Peyer's patch (tissue), 4 donors: ENCODE data around the gene CELSR1. TPM values are rescaled to one million over a fixed set of nuclear protein-coding genes. Genes with fewer than 3 reads are reported as not detected.

Experiments
- DNase-seq, 3 donors: peaks; one replicate each; pipeline ENCODE4 v3.0.0-alpha.2; 2017 to 2019
- H3K27ac ChIP-seq, 4 donors: fragments of 200-600 bp; sonication (generic); one replicate each; pipeline ENCODE4 v1.5.1; 2016 to 2019
- H3K27me3 ChIP-seq, 2 donors: fragments of 200-600 bp; sonication (generic); one replicate each; pipeline ENCODE4 v1.5.1; 2019
- H3K36me3 ChIP-seq, 3 donors: fragments of 200-600 bp; sonication (generic); one replicate each; pipeline ENCODE4 v1.5.1; 2016 to 2019
- H3K4me1 ChIP-seq, 4 donors: fragments of 200-600 bp; sonication (generic); one replicate each; pipeline ENCODE4 v1.5.1; 2016 to 2019
- H3K4me3 ChIP-seq, 4 donors: fragments of 200-600 bp; sonication (generic); 1 replicate in 3 of 4; 2 replicates in 1 of 4; pipeline ENCODE4 v1.5.1; 2016 to 2019; ENCODE audit warnings: mild to moderate bottlenecking in 1 of 4
- H3K9me3 ChIP-seq, 4 donors: fragments of 200-600 bp; sonication (generic); one replicate each; pipeline ENCODE4 v1.5.1; 2016 to 2019; ENCODE audit warnings: mild to moderate bottlenecking in 1 of 4
- POLR2A ChIP-seq, 2 donors: fragments of 450-650 bp; IDR thresholded peaks; one replicate each; pipeline ENCODE4 v1.5.1; 2017; ENCODE audit warnings: antibody characterized with exemption in 2 of 2, mild to moderate bottlenecking in 2 of 2, moderate library complexity in 2 of 2
- total RNA-seq, 4 donors: library from RNA; depleted of rRNA; stranded (reverse); fragments of >200 nt; gene quantifications; one replicate each; pipeline ENCODE4 v1.1.0, GENCODE V29; 2016
- TF ChIP-seq, protein P1 (sequence below), 6 experiments: fragments of 450-650 bp in 4 of 6; fragments of 200-600 bp in 2 of 6; sonication (generic) in 1 of 6; IDR thresholded peaks; one replicate each; pipeline ENCODE4 v1.5.1; 2017 to 2019; ENCODE audit warnings: antibody characterized with exemption in 6 of 6, mild to moderate bottlenecking in 3 of 6, moderate library complexity in 1 of 6

CELSR1 gene
- total RNA-seq, 4 donors from 2014 or later: 1.1 to 22.3 (median 1.5) TPM

DNA sequence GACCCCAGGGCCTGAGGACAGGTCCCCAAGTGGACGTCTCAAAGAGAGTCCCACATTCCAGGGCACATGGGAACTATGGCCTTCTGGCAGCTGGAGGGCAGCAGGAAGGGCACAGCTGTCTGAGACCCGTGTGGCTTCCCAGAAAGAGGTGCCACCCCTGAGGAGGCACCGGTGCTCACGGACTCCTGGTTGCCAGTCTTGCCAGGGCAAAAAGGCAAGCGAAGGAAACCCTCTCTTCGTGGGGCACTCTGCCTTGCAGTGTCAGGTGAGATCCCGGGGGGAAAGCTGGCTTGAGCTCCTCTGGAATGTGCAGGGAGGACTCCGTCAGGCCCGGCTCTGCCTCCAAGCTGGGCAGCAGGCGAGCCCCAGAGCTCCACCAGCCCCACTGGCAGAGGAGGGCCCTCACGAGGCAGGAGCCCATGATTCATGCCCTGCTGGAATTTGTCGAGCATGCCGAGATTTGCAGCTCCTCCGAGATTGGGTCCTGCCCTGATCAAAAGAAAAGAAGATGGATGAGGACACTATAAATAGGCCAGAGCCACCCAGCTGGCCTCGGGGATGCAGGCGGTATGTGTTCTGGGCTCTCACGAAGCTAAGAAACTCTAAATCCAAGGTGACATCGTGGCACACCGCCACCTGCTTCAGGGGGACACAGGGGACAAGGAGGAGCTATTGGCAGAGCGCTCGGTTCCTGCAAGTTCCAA is 9.9 kb upstream of the CELSR1 start:
- Histone ChIP-seq H3K27me3 (no peaks in the 10 kb centered on the region), H3K9me3 (no peaks in the 10 kb centered on the region), H3K36me3 (no peaks in the 10 kb centered on the region), H3K4me1 (peaks cover 0 to 26% (median 0%) of the 10 kb centered on the region in 4 donors), H3K4me3 (no peak overlapping the region), H3K27ac (peak overlapping the region in 3 of 4 donors; percentile 55 to 64 (median 55))
- peak in 1 of 3 donors; percentile 42 for DNase-seq
- no peak for TF ChIP-seq POLR2A (IDR thresholded peaks at IDR 0.05)

DNA sequence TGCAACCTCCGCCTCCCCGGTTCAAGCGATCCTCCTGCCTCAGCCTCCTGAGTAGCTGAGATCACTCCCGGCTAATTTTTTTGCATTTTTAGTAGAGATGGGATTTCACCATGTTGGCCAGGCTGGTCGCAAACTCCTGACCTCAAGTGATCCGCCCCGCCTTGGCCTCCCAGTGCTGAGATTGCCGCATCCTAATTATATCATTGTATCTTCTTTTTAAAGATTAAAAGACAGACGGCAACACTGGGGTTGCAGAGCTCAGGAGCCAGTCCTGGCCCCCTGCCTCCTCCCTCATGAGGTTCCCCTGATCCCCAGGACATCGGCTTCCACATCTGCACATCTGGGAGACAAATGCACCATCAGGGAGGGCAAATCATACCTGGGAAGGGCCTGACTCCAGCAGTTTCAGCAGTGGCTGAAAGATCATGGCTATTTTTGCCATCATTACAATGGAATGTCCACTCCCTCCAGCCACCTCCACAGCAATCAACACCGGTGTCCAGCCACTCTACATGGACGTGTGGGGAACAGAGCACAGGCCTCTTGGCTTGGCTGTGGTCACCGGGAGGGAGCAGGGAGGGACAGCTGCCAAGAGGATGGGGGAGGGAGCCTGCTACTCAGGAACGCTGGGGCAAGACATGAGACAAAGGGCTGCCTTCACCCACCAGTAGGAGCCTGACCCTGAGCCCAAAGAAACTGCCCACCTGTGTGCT is 9.2 kb upstream of the CELSR1 start:
- Histone ChIP-seq H3K9me3 (no peaks in the 10 kb centered on the region), H3K27me3 (no peaks in the 10 kb centered on the region), H3K27ac (peak overlapping the region in 2 of 4 donors; percentile 55 to 64), H3K4me3 (no peak overlapping the region), H3K36me3 (no peaks in the 10 kb centered on the region), H3K4me1 (peaks cover 0 to 26% (median 0%) of the 10 kb centered on the region in 4 donors)
- DNase-seq: peak in 1 of 3 donors; percentile 18
- no peak for TF ChIP-seq POLR2A (IDR thresholded peaks at IDR 0.05)
- TF ChIP-seq, protein P1, sequence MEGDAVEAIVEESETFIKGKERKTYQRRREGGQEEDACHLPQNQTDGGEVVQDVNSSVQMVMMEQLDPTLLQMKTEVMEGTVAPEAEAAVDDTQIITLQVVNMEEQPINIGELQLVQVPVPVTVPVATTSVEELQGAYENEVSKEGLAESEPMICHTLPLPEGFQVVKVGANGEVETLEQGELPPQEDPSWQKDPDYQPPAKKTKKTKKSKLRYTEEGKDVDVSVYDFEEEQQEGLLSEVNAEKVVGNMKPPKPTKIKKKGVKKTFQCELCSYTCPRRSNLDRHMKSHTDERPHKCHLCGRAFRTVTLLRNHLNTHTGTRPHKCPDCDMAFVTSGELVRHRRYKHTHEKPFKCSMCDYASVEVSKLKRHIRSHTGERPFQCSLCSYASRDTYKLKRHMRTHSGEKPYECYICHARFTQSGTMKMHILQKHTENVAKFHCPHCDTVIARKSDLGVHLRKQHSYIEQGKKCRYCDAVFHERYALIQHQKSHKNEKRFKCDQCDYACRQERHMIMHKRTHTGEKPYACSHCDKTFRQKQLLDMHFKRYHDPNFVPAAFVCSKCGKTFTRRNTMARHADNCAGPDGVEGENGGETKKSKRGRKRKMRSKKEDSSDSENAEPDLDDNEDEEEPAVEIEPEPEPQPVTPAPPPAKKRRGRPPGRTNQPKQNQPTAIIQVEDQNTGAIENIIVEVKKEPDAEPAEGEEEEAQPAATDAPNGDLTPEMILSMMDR (IDR thresholded peaks at IDR 0.05): no peak

DNA sequence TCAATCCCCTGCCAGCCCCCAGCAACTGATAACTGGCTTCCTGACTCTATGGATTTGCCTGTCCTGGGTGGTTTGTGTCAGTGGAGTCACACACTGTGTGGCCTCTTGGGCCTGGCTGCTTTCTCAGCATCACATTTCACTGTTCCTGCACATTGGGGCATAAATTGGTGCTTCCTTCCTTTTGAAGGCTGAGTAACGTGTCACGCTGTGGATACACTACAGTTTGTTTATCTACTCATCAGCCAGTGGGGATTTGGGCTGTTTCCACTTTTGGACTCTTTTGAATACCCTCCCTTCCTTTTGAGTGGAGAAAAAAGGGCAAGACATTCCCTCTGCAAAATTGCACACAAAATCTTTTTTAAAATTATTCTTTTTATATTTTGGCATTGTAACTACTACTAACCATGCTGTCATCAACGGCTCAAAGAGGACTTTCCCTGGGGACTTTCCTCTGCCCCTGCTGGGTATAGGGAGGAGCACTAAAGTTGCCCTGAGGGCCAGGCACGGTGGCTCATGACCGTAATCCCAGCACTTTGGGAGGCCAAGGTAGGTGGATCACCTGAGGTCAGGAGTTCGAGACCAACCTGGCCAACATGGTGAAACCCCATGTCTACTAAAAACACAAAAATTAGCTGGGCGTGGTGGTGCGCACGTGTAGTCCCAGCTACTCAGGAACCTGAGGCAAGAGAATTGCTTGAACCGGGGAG is 7.8 kb upstream of the CELSR1 start:
- no peak for TF ChIP-seq POLR2A (IDR thresholded peaks at IDR 0.05)
- TF ChIP-seq, protein P1 (IDR thresholded peaks at IDR 0.05): no peak
- H3K27me3 ChIP-seq: no peaks in the 10 kb centered on the region
- no peaks in the 10 kb centered on the region for H3K36me3 ChIP-seq
- DNase-seq: no peak
- H3K4me3 ChIP-seq: no peak overlapping the region
- peaks cover 0 to 26% (median 0%) of the 10 kb centered on the region in 4 donors for H3K4me1 ChIP-seq
- H3K27ac ChIP-seq: no peak overlapping the region
- H3K9me3 ChIP-seq: no peaks in the 10 kb centered on the region

DNA sequence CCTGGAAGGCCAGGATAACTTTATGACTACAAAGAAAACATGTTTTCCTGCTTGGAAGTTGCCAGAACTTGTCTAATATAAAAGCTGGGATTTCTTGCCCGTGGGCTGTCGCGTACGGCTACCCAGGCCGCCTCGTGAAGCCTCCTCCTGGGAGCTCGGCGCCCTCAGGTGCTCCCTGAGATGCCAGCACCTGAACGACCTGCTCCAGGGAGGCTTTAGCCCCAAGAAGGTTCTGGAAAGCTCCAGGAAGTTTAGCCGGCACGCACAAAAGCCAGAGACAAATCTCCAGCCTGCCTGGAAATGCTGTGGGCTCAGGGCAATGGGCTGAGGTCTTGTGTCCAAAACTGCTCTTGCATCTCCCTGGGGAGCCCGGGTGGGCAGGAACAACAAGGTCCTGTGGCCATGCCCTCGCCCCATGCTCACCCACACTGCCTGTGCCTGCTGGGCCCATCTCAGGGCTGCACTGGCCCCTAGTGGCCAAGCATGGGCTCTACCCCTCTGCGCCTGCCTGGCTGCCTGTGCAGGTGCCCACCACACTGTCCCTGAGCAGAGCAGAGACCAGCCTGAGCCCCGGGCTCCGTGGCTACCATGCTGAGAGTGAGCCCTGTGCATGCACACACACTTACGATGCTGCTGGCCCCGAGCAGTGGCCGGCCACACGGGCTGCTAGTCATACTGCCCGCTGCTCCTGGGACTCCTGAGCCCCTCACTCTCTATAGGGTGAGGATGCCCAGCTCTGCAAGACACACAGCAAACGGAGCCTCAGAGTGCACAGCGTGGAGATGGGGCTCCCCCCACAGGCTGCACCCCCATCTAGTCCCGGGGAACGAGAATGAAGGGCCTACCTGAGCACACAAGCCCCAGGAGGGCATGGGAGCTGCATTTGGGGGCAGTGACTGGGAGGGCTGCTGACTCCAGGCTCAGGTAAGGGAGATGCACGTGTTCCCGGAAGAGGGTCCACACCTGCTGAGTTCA is 4.9 kb upstream of the CELSR1 start:
- Histone ChIP-seq H3K27ac (no peak overlapping the region), H3K4me1 (peaks cover 0 to 28% (median 9%) of the 10 kb centered on the region in 4 donors)

DNA sequence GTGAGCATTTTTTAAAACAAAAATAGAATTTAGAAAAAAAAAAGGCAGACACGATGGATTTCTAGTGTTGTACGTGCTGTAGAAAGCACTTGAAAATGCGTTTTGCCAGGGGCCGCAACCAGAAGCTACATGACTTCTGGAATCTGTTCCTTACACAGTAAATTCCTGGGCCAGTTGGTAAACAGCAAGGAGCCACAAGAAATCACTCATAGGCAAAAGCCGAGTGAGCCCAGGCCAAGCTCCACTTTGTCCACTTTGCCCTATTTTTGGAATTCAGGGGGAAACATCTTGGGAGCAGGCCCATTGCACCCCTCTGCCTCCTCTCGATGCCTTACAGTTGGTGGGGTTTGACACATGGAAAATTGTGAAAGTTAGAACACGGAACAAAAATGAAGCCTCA is 4.1 kb upstream of the CELSR1 start:
- H3K27ac ChIP-seq: no peak overlapping the region

More for the DNA sequence above, 4.9 kb upstream of the CELSR1 start:
- TF ChIP-seq POLR2A (IDR thresholded peaks at IDR 0.05): no peak
- TF ChIP-seq, protein P1 (IDR thresholded peaks at IDR 0.05): peak; percentile 83 to 94 (median 91)
- no peak overlapping the region for H3K4me3 ChIP-seq
- peaks cover 0 to 14% of the 10 kb centered on the region in 2 donors for H3K27me3 ChIP-seq
- H3K9me3 ChIP-seq: no peaks in the 10 kb centered on the region
- peak; percentile 67 to 84 (median 80) for DNase-seq
- H3K36me3 ChIP-seq: no peaks in the 10 kb centered on the region

More for the DNA sequence above, 4.1 kb upstream of the CELSR1 start:
- Histone ChIP-seq H3K4me3 (no peak overlapping the region), H3K27me3 (peaks cover 0 to 14% of the 10 kb centered on the region in 2 donors), H3K36me3 (no peaks in the 10 kb centered on the region), H3K9me3 (no peaks in the 10 kb centered on the region), H3K4me1 (peaks cover 0 to 20% (median 9%) of the 10 kb centered on the region in 4 donors)
- no peak for TF ChIP-seq POLR2A (IDR thresholded peaks at IDR 0.05)
- TF ChIP-seq, protein P1 (IDR thresholded peaks at IDR 0.05): no peak
- no peak for DNase-seq
